KG1 (cell line): Measurements from ENCODE around the gene ADD1.
A peak's percentile ranks its signal among the peaks of the same experiment; 100 is the strongest.
"Not testable (repeated sequence)": the region's sequence is repeated elsewhere in the genome, so short reads cannot be mapped to it uniquely, and the experiment has no call there.

ENCODE experiments used
- DNase-seq: peaks from one replicate; lab custom pipeline; 2025; lab: John Stamatoyannopoulos, UW

ADD1 gene

GRCh38 chr4:2934077-2934812 is 90.6 kb downstream of the ADD1 start:
- DNase-seq = no peak

- peak; percentile 80 for DNase-seq
These were observed 91.4 kb downstream of the ADD1 start for GRCh38 chr4:2934813-2935761.

DNA sequence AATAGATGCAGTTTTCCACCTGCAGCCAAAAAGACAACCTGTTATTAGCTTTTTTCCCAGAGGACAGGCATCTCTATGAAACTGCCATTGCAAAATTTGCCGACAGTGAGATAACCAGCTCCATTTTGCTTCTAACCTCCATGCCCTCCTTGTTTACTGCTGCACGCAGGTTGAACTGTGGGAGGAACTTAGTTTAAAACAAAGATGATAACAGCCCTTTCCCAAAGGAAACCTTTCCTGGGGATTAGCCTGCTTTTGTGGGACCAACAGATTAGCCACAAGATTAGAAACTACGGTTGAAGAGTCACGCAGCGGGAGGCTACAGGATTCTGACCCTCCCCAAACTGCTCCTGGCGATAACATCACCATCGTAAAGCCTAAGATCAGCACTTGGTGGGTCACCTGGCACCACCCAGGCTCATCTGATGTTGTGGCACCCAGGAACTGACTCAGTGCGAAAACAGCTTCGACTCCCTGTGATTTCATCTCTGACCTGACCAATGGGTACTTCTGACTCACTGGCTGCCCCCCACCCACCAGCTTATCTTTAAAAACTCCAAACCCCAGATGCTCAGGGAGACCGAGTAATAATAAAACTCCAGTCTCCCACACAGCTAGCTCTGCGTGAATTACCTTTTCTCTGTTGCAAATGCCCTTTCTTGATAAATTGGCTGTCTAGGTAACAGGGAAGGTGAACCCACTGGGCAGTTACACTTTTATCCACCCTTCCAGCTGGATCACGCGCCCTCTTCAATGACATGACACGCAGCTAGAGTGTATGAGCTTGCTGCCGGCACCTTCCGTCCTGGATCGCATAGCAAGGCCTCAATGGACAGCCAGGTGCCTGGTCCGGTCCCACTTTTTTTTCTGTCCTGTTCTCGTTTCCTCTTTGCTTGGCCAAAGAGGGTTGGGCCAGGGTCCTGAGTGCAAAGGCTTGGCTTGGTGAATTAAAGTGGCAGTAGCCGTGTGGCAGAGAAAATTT is 92.4 kb downstream of the ADD1 start:
- no peak for DNase-seq

DNA sequence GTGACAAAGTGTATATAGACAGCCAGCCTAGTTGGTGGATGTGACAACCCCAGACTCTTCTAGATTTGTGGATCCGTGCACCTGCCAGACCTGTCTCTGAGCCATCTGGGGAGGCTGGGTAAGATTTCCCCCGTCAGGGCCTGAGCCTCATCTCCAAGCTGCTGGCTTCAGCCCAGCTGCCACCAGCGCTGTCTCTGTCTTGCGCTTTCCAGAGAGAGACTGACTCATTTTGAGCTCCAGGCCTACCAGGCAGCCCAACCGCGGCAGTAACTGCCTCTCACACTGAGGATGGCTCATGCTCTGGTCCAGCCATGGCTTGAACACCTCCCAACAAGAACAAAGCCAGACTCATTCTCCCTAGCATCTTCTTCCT is 93.1 kb downstream of the ADD1 start:
- no peak for DNase-seq

DNA sequence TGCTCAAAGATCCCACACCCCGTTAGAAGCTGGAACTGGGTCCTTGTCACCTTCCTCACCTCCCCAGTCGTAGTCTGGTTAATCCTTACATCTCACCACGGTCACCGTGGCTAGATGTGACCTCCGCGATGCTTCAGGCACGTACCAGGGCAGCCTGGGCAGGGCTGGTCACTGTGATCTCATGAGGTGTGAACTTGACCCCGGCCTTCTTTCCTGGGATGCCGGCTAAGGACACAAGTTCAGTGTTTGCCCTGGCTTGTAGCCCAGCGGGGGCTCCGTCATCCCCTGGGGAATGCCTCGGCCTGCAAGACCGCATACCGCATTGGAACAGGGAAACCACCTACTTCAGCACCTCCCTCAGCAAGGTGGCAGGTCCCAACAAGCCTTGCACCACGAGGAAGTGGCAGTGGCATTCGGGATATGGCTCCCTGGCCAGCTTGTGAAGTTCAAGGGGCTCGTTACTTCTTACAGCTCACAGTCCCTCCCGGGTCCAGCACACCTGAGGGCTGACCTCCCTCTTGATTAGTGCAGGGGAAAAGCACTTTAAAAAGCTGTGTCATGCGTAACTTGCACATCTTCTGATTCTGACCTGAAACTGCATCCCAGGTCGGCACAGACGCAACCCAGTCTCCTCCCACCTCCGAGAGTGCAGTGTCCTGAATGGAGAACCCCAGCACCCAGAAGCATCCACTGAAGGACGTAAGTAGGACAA is 93.7 kb downstream of the ADD1 start:
- DNase-seq = no peak

DNA sequence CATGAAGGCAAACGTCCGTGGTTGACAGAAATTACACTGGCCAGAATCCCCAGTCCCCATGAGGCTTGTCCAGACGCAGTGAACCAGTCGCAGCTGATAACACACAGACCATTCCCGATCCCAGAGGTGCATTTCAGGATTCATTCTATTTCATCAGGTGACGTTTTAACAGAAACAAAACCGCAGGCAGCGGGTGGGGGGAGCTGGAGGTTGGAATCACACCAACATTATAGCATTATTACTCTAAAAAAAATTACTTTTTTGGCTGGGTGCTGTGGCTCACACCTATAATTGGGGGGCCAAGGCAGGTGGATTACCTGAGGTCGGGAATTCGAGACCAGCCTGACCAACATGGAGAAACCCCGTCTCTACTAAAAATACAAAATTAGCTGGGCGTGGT is 94.3 kb downstream of the ADD1 start:
- no peak for DNase-seq

DNA sequence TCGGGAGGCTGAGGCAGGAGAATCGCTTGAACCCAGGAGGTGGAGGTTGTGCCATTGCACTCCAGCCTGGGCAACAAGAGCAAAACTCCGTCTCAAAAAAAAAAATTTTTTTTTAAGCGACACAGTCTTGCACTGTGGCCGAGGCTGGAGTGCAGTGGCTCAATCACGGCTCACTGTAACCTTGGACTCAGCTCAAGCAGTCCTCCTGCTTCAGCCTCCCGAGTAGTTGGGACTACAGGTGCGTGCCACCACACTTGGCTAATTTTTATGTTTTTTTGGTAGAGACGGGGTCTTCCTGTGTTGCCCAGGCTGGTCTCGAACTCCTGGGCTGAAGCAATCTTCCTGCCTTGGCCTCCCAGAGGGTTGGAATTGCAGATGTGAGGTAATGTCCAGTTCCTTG is 94.8 kb downstream of the ADD1 start:
- DNase-seq = not testable (repeated sequence)

GRCh38 chr4:2938906-2939305 is 95.3 kb downstream of the ADD1 start:
- no peak for DNase-seq

- DNase-seq = no peak
These were observed 96.0 kb downstream of the ADD1 start for GRCh38 chr4:2939383-2940243.

DNA sequence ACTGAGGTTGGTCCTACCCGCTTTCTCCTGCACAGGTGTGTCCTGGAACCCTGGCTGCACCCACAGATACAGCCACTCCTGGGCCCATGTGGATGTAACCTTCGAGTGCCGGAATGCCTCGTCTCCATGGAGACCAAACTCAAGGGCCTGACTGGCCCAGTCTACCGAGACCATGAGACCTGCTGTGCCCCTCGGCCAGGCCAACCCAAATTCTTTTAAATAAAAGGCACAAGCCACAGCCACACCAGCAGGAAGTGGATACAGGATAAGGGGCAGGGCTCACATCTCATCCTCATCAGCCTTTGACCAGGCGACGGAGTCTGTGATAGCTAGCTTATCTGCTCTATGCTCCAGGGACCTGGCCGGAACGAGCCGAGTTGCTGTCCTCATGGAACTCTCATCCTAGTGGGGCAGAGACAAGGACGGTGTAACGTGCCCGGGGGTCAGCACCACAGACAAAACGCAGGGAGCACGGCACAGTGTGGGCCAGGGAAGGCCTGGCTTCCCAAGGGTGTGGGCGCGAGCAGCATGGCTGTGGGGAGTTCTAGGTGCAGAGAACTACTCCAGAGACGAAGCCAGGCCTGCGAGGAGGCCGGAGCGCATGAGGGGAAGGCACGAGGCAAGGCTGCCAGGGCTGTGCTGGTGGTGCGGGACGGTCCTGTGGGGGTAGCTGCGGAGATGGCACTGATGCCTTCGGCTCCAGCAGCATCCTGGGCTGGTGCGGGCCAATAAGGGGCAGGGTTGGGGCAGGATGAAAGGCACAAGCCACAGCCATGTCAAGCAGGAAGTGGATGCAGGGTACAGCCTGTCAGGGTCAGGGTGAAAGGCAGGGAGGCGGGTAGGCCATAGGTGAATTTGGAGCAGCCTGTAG is 96.9 kb downstream of the ADD1 start:
- DNase-seq = no peak

DNA sequence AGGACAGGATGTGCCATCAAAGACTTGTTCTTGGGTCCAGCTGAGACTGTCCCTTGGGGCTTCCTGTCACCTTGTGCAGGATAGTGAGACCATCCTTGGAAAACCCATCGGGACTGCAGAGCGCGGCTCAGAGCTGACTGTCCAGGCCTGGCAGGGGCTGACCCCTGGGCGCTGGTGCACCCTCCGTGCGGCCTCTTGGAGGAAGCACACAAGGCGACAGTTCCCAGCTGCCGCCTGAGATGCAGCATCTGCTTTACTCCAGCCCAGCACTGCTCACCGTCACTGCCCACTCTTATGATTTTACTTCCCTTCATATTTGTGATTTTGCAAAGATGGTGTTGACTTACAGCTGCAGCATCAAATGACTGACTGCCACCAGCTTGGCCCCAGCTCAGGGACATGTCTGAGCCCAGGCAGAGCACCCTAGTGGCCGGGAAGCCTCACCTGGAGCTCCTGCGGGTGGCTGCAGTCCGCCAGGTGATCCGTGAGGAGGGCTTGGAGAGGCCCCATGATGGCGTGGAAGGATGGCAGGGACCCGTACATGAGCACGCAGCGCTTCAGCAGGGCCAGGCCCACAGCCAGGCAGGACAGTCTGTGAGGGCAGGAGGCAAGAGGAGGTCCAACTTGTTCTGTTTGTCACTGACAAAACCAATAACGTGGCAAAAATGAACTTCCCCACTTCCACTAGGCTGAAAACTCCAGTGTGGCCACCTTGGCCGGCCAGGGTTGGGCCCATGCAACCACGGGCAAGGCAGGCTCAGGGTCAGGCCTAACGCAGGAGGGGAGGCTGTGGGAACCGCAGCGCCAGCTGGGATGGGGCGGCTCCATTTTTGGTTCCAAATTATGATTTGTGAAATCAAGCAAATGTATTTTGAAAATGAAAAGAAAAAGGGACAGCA is 97.7 kb downstream of the ADD1 start:
- no peak for DNase-seq

DNA sequence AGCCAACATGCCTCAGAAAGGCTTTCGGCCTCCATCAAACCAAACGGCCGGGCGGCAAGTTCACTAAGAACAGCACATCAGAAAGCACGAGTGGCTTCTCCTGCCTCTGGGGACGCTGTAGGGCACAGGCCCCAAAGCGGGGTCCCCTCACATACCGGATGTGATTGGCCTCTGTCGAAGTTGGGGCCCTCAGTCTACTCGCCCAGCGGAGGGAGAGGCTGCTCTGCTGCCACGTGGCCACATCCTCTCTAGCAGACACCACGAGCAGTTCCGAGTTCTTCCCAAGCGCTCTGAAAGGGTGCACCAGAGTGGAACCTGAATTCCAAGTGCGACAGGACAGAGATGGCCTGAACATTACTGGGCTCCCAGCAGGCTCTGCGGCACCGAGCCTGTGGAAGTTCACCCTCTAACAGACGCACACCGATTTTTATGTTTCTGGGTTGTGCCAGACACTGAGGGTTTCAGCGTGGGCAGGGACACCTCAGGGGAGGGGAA is 98.4 kb downstream of the ADD1 start:
- no peak for DNase-seq

DNA sequence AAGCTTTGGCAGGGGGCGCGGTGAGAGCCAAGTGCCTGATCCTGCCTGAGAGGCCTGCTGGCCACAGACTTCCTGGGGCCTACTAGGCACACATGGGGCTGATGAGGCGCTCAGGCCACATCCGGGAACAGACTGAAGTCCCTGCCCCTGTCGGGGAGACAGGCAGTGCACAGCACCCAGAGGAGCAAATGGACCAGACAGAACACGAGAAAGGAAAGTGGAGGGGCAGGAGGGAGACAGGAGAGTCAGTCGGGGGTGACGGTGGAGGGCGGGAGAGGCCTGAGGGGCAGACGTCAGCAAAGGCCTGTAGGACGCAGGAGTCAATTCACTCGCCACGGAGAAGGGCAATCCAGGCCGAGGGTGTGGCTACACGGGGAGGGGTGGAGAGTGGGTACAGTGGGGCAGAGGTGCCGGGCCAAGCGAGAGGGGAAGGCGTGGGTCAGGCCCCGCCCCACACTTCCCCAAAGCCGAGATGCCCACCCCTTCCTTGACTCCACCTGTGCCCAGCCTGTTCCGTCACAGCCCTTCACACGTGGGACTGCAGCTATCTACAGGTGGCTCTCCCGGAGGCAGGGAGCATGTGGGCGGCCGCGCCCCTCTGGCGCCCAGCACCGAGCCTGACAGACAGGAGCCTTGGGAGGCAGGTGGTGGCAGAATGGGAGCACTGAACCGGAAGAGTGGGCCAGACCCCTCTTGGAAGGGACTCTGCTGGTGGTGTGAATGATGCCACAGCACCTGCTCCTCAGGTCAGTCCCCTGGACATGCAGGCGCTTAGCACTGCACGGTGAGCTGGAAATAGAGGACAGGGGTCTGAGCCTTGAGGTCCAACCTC is 99.1 kb downstream of the ADD1 start:
- no peak for DNase-seq

DNA sequence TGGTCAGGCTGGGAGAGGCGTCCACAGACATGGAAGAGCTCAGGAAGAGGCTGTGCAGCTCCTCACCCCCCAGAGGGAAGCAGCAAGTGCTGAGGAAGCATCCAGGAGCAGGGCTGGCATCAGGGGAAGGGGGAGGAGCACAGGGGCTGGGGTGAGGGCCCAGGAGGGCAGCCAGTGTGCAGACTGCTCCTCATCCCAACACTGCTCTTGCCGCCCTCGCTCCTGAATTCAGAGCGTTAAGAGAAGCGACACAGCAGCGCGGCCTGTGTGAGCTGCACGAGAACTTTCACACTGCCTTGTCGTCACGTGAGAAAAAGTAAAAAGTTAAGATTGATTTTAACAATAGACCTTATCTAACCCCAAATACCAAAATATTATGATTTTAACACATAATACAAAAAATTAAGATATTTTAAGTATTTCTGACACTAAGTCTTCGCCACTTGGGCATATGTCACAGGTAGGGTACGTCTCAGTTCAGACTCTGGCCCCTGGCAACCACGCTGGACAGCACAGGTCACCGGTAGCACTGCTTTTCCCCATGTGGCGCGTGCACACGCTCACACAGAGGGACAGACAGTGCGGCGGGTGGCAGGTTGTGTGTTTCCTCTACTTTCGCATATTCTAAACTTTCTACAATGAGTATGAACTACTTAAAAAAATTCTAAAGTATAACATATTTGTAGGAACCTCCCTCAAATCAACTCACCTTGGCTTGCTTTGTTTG is 99.9 kb downstream of the ADD1 start:
- no peak for DNase-seq

- DNase-seq = no peak
These were observed 100.4 kb downstream of the ADD1 start for GRCh38 chr4:2944091-2944482.
